GM12864 (cell line): Measurements from ENCODE around the gene OSBPL5.

Experiments used
- DNase-seq: peaks from one replicate; pipeline ENCODE4 v3.0.0-alpha.2; 2011; ENCODE audit warnings: low read depth
- H3K4me3 ChIP-seq: 2 replicates; pipeline ENCODE4 v1.5.1; 2011; ENCODE audit warnings: mild to moderate bottlenecking, low read depth, low read length, control low read depth
- TF ChIP-seq, protein P1 (sequence below): IDR thresholded peaks from 2 replicates; pipeline ENCODE4 v1.5.1; 2011; ENCODE audit warnings: low read depth, mild to moderate bottlenecking, moderate library complexity, low read length, control low read depth, inconsistent platforms; ENCODE audit errors: missing control alignments

OSBPL5 gene

DNA sequence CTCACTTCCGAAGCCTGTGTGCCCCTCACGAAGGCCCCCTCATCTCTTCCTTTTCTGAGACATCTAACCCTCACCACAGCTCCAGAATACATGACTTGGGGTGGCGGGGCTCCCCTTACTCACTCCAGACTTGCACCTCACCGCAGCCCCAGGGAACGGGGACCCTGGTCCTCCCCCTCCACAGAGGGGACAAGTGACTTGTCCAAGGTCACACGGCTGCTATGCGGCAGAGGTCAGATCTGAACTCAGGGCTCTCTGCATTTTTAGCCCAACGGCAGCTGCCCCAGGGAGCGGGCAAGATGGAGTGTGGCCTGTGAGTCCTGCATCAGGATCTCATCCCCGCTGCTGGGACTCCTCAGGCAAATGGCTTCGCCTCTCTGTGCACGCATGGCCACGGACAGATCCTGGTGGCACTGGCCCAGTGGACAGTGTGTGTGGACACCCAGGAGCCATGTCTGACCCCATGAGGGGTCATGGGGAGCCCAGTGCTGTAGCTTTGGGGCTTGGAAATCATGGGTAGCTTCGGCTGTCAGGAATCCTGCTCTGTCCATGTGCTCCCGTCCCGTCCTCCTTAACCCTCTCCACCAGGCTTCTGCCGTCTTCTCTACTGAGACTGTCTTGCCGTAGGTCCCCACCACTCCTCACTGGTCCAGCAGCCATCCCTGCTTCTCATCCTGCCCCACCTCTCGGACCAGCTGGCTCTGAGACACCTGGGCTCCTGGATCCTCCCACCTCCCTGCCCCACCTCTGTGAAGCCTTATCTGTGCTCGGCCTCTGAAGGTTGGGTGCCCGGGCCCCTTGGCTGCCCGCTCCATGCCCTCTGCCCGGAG is 59.9 kb downstream of the OSBPL5 start:
- no peak for DNase-seq
- no peak overlapping the region for H3K4me3 ChIP-seq
- TF ChIP-seq, protein P1, sequence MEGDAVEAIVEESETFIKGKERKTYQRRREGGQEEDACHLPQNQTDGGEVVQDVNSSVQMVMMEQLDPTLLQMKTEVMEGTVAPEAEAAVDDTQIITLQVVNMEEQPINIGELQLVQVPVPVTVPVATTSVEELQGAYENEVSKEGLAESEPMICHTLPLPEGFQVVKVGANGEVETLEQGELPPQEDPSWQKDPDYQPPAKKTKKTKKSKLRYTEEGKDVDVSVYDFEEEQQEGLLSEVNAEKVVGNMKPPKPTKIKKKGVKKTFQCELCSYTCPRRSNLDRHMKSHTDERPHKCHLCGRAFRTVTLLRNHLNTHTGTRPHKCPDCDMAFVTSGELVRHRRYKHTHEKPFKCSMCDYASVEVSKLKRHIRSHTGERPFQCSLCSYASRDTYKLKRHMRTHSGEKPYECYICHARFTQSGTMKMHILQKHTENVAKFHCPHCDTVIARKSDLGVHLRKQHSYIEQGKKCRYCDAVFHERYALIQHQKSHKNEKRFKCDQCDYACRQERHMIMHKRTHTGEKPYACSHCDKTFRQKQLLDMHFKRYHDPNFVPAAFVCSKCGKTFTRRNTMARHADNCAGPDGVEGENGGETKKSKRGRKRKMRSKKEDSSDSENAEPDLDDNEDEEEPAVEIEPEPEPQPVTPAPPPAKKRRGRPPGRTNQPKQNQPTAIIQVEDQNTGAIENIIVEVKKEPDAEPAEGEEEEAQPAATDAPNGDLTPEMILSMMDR: no peak

DNA sequence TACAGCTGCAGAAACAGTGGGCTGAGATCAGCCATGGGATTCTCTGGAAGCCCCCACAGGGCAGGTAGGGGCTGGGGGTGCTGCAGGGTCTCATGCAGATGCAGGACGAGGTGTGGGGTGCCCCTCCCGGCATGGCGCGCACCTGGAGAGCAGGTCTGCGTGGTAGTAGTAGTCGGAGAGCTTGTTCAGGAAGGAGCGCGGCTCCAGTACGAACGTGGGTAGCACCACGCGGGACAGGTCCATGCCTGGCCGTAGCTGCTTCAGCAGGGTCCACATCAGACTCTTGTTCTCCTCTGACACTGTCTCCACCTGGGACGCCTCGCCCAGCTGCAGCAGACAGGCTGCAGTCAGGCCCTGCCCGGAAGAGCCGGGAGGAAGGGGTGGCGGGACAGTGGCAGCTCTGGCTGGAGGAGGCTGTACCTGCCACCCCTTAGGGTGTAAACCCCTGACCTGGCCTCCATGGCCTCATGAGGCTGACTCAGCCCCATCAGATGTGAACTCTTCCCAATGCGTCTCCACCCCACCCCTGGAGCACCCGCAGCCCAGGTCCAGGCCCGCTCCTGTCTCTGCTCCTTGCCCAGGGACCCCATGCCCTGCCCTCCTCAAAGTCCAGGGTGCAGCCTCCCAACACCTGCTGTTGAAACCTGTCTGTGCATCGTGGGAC is 60.9 kb downstream of the OSBPL5 start:
- DNase-seq: no peak
- no peak overlapping the region for H3K4me3 ChIP-seq

DNA sequence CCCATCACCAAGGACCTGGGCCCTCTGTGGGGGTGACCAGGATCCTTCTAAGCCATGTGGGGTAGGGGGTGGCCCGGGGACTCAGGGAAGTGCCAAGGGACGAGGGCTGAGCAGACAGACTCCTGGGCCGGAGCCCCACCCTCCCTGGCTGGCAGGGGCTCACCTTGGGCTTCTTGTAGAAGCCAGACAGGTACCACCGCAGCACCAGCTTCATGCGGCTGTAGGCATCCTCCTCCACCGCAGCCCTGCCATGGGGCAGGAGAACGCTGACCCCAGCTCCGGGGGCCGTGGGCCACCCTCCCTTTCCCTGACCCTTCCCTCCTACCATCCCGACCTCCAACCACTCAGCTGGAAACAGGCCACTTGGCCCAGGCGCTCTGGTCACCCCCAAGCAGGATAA is 62.0 kb downstream of the OSBPL5 start:
- no peak for DNase-seq
- TF ChIP-seq, protein P1: no peak
- no peak overlapping the region for H3K4me3 ChIP-seq

More for the DNA sequence above, 60.9 kb downstream of the OSBPL5 start:
- TF ChIP-seq, protein P1: no peak

DNA sequence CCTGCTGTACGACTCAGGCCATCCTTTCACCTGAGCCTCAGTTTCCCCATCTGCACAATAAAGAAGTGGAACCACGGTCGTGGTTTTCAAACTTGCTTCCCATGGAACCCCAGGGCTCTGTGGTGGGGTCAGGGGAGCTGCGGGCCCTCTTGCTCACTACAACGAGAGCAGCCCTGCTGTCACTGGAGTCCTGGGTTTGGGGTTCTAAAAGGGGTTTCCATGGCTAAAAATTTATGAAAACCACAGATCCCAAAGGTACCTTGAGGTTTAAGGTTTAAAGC is 62.5 kb downstream of the OSBPL5 start:
- TF ChIP-seq, protein P1: no peak
- DNase-seq: no peak
- no peak overlapping the region for H3K4me3 ChIP-seq

DNA sequence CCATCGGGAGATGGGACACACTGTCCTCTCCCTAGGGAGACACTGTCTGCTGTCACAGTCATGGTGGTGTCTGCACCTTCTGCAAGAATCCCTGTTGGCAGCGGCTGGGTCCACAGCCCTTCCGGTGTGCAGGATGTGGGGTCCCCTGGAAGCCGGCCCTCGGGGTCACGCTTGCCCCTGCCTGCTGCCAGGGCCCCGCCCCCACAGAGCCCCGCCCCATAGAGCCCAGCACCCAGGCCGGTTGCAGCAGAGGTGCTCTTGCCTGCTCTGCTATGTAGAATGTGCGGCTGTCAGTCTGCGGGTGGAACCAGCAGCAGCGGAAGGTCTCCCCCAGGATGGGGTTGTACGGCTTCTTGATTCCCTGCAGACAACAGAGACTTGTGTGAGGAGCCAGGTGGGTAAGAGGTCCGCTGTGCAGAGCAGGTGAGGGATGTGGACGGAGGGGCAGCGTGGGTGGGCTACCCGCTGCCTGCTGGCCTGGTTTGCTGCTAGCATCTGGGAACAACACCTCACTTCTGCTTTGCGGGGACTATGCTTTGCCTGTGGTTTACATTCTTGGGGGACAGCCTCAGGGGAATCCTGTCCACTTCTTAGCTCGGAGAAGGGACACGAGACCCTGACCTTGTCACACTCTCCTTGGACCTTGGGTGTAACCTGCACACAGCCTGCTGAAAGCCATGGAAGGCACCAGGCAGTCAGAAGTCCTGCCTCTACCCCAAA is 63.0 kb downstream of the OSBPL5 start:
- no peak for DNase-seq
- no peak overlapping the region for H3K4me3 ChIP-seq
- TF ChIP-seq, protein P1: no peak

DNA sequence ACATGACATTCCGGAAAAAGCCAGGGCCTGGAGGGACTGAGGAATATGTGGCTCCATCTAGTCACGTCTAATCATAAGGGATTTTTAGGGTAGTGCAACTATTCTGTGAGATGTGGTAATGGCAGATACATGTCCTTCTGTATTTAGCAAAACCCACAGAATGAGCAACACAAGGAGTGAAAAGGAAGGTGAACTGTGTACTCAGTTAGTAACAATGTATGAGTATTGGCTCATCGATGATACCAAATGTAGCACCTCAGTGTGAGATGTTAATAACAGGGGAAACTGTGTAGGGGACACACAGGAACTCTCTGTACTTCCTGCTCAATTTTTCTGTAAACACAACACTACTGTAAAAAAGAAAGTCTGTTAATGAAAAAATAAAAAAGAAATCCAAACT is 65.9 kb downstream of the OSBPL5 start:
- TF ChIP-seq, protein P1: no peak
- H3K4me3 ChIP-seq: no peak overlapping the region
- DNase-seq: no peak
